GM12892 (cell line): ENCODE results near the gene COL16A1.

Experiments
- DNase-seq: peaks from one replicate; pipeline ENCODE4 v3.0.0; 2011; ENCODE audit not compliant: insufficient read length
- FAIRE-seq: peaks from 2 replicates; lab custom pipeline; 2011; peaks lifted over from hg19 to GRCh38; lab: Jason Lieb, UNC
- POLR2A ChIP-seq: IDR thresholded peaks from 2 replicates; pipeline ENCODE4 v1.6.1; 2011; ENCODE audit warnings: low read depth, low read length, control low read depth
- POLR2AphosphoS5 ChIP-seq: IDR thresholded peaks from 2 replicates; pipeline ENCODE4 v1.6.1; 2011; ENCODE audit warnings: low read depth, low read length, control low read depth
- TAF1 ChIP-seq: IDR thresholded peaks from 2 replicates; pipeline ENCODE4 v1.6.1; 2011; ENCODE audit warnings: low read depth, mild to moderate bottlenecking, control low read depth, low read length, borderline replicate concordance

The COL16A1 gene

GRCh38 chr1:31745096-31745945 lies 41.5 kb upstream of the COL16A1 start:
- peak; percentile 80 for DNase-seq
- peak; percentile 9 for FAIRE-seq
- no peak for TF ChIP-seq TAF1
- no peak for TF ChIP-seq POLR2AphosphoS5

- DNase-seq, result peak; percentile 80
- peak; percentile 93 for FAIRE-seq
- TF ChIP-seq TAF1 (no peak), POLR2AphosphoS5 (no peak), POLR2A (no peak)
These were observed 40.5 kb upstream of the COL16A1 start for GRCh38 chr1:31744165-31744888.

- no peak for FAIRE-seq
- no peak for TF ChIP-seq TAF1
- TF ChIP-seq POLR2AphosphoS5, result no peak
- no peak for TF ChIP-seq POLR2A
- no peak for DNase-seq
These were observed 38.8 kb upstream of the COL16A1 start for GRCh38 chr1:31742462-31743212.

GRCh38 chr1:31739346-31739745 lies 35.5 kb upstream of the COL16A1 start:
- FAIRE-seq (no peak), DNase-seq (no peak)
- TF ChIP-seq POLR2A, result no peak
- TF ChIP-seq POLR2AphosphoS5, result no peak

GRCh38 chr1:31736675-31737074 lies 32.9 kb upstream of the COL16A1 start:
- FAIRE-seq, result no peak
- TF ChIP-seq TAF1 (no peak), POLR2AphosphoS5 (no peak), POLR2A (no peak)
- no peak for DNase-seq

- DNase-seq (no peak), FAIRE-seq (no peak)
- TF ChIP-seq POLR2A (no peak), POLR2AphosphoS5 (no peak), TAF1 (no peak)
These were observed 31.8 kb upstream of the COL16A1 start for GRCh38 chr1:31735571-31735970.

- DNase-seq (no peak), FAIRE-seq (no peak)
- TF ChIP-seq POLR2A (no peak), TAF1 (no peak)
These were observed 30.8 kb upstream of the COL16A1 start for GRCh38 chr1:31734582-31735107.

GRCh38 chr1:31733389-31734219 lies 29.8 kb upstream of the COL16A1 start:
- TF ChIP-seq POLR2A, result no peak
- TF ChIP-seq POLR2AphosphoS5, result no peak
- TF ChIP-seq TAF1, result no peak
- no peak for DNase-seq
- FAIRE-seq, result no peak

- TF ChIP-seq TAF1 (no peak), POLR2A (no peak), POLR2AphosphoS5 (no peak)
- FAIRE-seq (no peak), DNase-seq (no peak)
These were observed 29.0 kb upstream of the COL16A1 start for GRCh38 chr1:31732751-31733289.

- DNase-seq, result no peak
- no peak for FAIRE-seq
These were observed 28.5 kb upstream of the COL16A1 start for GRCh38 chr1:31732343-31732742.

More at GRCh38 chr1:31732343-31732742, 28.5 kb upstream of the COL16A1 start:
- TF ChIP-seq POLR2A, result no peak
- TF ChIP-seq POLR2AphosphoS5, result no peak
- TF ChIP-seq TAF1, result no peak
